Fibroblast of lung (primary cell): ENCODE results near the gene DDX50. TPM values are rescaled to one million over a fixed set of nuclear protein-coding genes. Genes with fewer than 3 reads are reported as not detected.

Experiments
- DNase-seq, 2 donors: peaks; one replicate each; pipeline versions ENCODE4 v3.0.0 to v3.0.0-alpha.2; 2010; ENCODE audit warnings: low read depth in 2 of 2
- H2AFZ ChIP-seq: 2 replicates; pipeline ENCODE4 v1.5.1; 2012; ENCODE audit warnings: low read length, control low read depth, inconsistent platforms
- H3K27ac ChIP-seq: 2 replicates; pipeline ENCODE4 v1.5.1; 2011; ENCODE audit warnings: low read length, control low read depth; ENCODE audit not compliant: insufficient read depth
- H3K27me3 ChIP-seq: 2 replicates; pipeline ENCODE4 v1.5.1; 2011; ENCODE audit warnings: mild to moderate bottlenecking, low read length; ENCODE audit not compliant: control insufficient read depth, insufficient read depth
- H3K36me3 ChIP-seq: 2 replicates; pipeline ENCODE4 v1.5.1; 2011; ENCODE audit warnings: low read length; ENCODE audit not compliant: control insufficient read depth, insufficient read depth
- H3K4me1 ChIP-seq: 2 replicates; pipeline ENCODE4 v1.5.1; 2011; ENCODE audit warnings: low read length; ENCODE audit not compliant: control insufficient read depth, insufficient read depth; ENCODE audit errors: extremely low read depth
- H3K4me2 ChIP-seq: 2 replicates; pipeline ENCODE4 v1.5.1; 2011; ENCODE audit warnings: low read length, control low read depth; ENCODE audit not compliant: insufficient read depth; ENCODE audit errors: extremely low read depth
- H3K4me3 ChIP-seq, 4 experiments: fragments of 200-600 bp in 1 of 4; sonication (generic) in 1 of 4; replicated peaks in 1 of 4; 2 replicates each; pipeline ENCODE4 v1.5.1; 2011 to 2016; ENCODE audit warnings: low read length in 4 of 4, low read depth in 3 of 4, mild to moderate bottlenecking in 3 of 4, control low read depth in 2 of 4, inconsistent platforms in 1 of 4, mixed read lengths in 1 of 4; ENCODE audit not compliant: insufficient read depth in 1 of 4; ENCODE audit errors: control extremely low read depth in 1 of 4
- H3K79me2 ChIP-seq: 2 replicates; pipeline ENCODE4 v1.5.1; 2012; ENCODE audit warnings: mild to moderate bottlenecking, low read length, inconsistent platforms; ENCODE audit not compliant: control insufficient read depth, insufficient read depth
- H3K9ac ChIP-seq: 2 replicates; pipeline ENCODE4 v1.5.1; 2011; ENCODE audit warnings: mild to moderate bottlenecking, low read length, control low read depth; ENCODE audit not compliant: insufficient read depth
- H3K9me3 ChIP-seq: 2 replicates; pipeline ENCODE4 v1.5.1; 2012; ENCODE audit warnings: low read depth, low read length; ENCODE audit not compliant: control insufficient read depth, insufficient read depth
- H4K20me1 ChIP-seq: 2 replicates; pipeline ENCODE4 v1.5.1; 2011; ENCODE audit warnings: low read length; ENCODE audit not compliant: control insufficient read depth, insufficient read depth; ENCODE audit errors: extremely low read depth
- EZH2 ChIP-seq: IDR thresholded peaks from 2 replicates; pipeline ENCODE4 v1.5.1; 2012; ENCODE audit warnings: low read length, control low read depth, mild to moderate bottlenecking; ENCODE audit errors: missing control alignments
- polyA plus RNA-seq, 2 donors: library from polyadenylated mRNA; depleted of rRNA in 1 of 2; stranded (reverse) in 1 of 2; unstranded in 1 of 2; fragments of >200 nt; gene quantifications; 2 replicates each; pipeline ENCODE4 v1.2.1, GENCODE V29; 2011 to 2012; ENCODE audit warnings: missing spikeins in 1 of 2
- total RNA-seq: library from RNA; depleted of rRNA; stranded (reverse); fragments of >200 nt; gene quantifications from 2 replicates; pipeline ENCODE4 v1.2.1, GENCODE V29; 2014
- TF ChIP-seq, protein P1 (sequence below), 2 donors: IDR thresholded peaks in 1 of 2; conservative IDR thresholded peaks in 1 of 2; 1 replicate in 1 of 2; 2 replicates in 1 of 2; pipeline ENCODE4 v1.5.1; 2011 to 2012; ENCODE audit warnings: low read length in 2 of 2, control low read depth in 1 of 2, inconsistent platforms in 1 of 2, low read depth in 1 of 2, mild to moderate bottlenecking in 1 of 2

The DDX50 gene
- total and polyA plus RNA-seq, 2 donors (not counting 1 experiment from before 2014, with no cell fraction given): 48.6 to 69.7 TPM

DNA sequence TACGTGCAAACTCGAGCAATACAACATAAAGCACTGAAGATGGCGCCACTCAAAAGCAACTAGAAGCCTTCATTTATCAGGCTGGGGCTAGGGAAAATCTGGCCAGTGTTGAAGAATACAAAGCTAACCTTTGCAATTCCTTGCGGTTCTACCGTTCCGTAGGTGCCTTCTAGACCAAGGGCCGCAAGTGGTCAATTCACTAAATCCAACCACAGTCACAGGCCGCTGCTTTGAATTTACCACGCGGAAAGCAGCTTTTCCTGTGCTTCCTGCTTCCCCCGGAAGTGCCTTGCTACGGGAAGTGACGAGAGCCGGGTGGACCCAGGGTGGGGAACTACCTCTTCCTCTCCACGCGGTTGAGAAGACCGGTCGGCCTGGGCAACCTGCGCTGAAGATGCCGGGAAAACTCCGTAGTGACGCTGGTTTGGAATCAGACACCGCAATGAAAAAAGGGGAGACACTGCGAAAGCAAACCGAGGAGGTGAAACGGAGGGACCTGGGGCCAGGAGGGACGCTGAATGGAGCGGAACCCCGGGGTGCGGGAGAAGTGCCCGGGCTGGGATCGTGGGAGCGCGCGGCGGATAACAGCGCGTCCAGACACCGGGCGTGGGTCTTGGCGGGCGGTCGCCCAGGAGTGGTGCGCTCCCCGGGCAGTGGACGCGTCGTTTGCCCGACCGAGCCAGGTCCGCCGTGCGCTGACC is 54.9 kb downstream of the DDX50 start, which contains the start of gene DDX21:
Gene DDX21 (plus strand): TSS at position 339 of the 701 bp plus-strand sequence. CDS start 56 bp downstream, at position 395.
- Histone ChIP-seq H3K36me3 (peaks cover 2% of the 10 kb centered on the region), H3K9ac (peak within 1 kb of the TSS; percentile 96), H3K27me3 (no peaks in the 10 kb centered on the region), H4K20me1 (peaks cover 3% of the 10 kb centered on the region), H3K4me3 (peak within 1 kb of the TSS; percentile 83 to 99 (median 96)), H2AFZ (peak within 1 kb of the TSS; percentile 96), H3K79me2 (peaks cover 48% of the 10 kb centered on the region), H3K9me3 (no peaks in the 10 kb centered on the region), H3K27ac (peak within 1 kb of the TSS; percentile 98), H3K4me2 (peak within 1 kb of the TSS; percentile 88), H3K4me1 (no peaks in the 10 kb centered on the region)
- TF ChIP-seq, protein P1, sequence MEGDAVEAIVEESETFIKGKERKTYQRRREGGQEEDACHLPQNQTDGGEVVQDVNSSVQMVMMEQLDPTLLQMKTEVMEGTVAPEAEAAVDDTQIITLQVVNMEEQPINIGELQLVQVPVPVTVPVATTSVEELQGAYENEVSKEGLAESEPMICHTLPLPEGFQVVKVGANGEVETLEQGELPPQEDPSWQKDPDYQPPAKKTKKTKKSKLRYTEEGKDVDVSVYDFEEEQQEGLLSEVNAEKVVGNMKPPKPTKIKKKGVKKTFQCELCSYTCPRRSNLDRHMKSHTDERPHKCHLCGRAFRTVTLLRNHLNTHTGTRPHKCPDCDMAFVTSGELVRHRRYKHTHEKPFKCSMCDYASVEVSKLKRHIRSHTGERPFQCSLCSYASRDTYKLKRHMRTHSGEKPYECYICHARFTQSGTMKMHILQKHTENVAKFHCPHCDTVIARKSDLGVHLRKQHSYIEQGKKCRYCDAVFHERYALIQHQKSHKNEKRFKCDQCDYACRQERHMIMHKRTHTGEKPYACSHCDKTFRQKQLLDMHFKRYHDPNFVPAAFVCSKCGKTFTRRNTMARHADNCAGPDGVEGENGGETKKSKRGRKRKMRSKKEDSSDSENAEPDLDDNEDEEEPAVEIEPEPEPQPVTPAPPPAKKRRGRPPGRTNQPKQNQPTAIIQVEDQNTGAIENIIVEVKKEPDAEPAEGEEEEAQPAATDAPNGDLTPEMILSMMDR (conservative IDR thresholded peaks at IDR 0.05 in 1 of 2, IDR thresholded peaks at IDR 0.05 in 1 of 2; ENCODE audit: low read depth in 1 of 2, low read length in 2 of 2): peak; percentile 62 to 67
- no peak for TF ChIP-seq EZH2
- DNase-seq: peak; percentile 94

DNA sequence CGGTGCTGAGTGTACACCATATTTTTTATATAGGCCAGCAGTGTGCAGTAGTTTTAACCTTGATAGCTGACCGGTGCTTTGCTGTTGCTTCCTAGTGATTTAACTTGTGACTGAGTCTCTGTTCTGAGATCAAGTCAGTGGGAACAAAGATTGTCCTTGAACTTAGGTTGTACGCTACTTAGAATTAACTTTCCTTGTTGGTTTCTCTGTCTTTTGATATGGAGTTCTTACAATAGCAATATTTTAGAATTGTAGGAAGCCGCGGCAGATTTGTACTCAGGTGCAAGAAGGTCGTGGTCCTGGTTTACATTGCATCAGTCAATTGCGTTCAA is 56.1 kb downstream of the DDX50 start:
- no peaks in the 10 kb centered on the region for H3K4me1 ChIP-seq
- peaks cover 2% of the 10 kb centered on the region for H3K36me3 ChIP-seq
- H3K27me3 ChIP-seq: no peaks in the 10 kb centered on the region
- H3K27ac ChIP-seq: peak overlapping the region; percentile 98
- H3K9me3 ChIP-seq: no peaks in the 10 kb centered on the region
- no peak overlapping the region for H2AFZ ChIP-seq
- peaks cover 57% of the 10 kb centered on the region for H3K79me2 ChIP-seq
- H3K9ac ChIP-seq: no peak overlapping the region
- H3K4me2 ChIP-seq: peak overlapping the region; percentile 78
- no peak for DNase-seq
- H3K4me3 ChIP-seq: peak overlapping the region; percentile 83 to 99 (median 96)
- H4K20me1 ChIP-seq: peaks cover 3% of the 10 kb centered on the region
- TF ChIP-seq, protein P1 (conservative IDR thresholded peaks at IDR 0.05 in 1 of 2, IDR thresholded peaks at IDR 0.05 in 1 of 2; ENCODE audit: low read depth in 1 of 2, low read length in 2 of 2): no peak
- TF ChIP-seq EZH2: no peak

DNA sequence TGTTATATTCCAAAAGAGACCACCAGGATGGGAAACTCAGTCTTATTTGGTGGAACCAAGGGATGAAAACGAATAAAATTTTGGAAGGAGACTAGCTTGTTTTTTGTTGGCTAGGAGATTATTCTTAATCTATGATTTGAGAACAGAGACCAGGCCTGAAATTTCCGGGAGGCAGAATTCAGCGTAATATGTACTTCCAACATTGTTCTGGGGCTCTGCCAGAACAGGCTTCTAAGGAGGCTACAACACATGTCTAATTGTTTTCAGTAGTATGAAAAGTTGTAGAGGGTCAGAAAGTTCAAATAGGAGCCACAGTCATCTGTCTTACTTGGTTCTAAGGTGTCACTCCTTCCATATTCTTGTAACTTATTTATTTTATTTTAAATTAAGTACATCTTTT is 56.5 kb downstream of the DDX50 start:
- peak overlapping the region; percentile 83 to 99 (median 96) for H3K4me3 ChIP-seq
- DNase-seq: peak in 1 of 2 donors; percentile 8
- peak overlapping the region; percentile 98 for H3K27ac ChIP-seq
- H3K9ac ChIP-seq: no peak overlapping the region
- peaks cover 3% of the 10 kb centered on the region for H4K20me1 ChIP-seq
- H3K79me2 ChIP-seq: peaks cover 61% of the 10 kb centered on the region
- TF ChIP-seq, protein P1 (conservative IDR thresholded peaks at IDR 0.05 in 1 of 2, IDR thresholded peaks at IDR 0.05 in 1 of 2; ENCODE audit: low read depth in 1 of 2, low read length in 2 of 2): no peak
- no peaks in the 10 kb centered on the region for H3K27me3 ChIP-seq
- H3K4me1 ChIP-seq: no peaks in the 10 kb centered on the region
- H3K36me3 ChIP-seq: peaks cover 2% of the 10 kb centered on the region
- H2AFZ ChIP-seq: no peak overlapping the region
- H3K4me2 ChIP-seq: peak overlapping the region; percentile 78
- H3K9me3 ChIP-seq: no peaks in the 10 kb centered on the region
